Measurements from ENCODE around the gene GPHA2.

DNA sequence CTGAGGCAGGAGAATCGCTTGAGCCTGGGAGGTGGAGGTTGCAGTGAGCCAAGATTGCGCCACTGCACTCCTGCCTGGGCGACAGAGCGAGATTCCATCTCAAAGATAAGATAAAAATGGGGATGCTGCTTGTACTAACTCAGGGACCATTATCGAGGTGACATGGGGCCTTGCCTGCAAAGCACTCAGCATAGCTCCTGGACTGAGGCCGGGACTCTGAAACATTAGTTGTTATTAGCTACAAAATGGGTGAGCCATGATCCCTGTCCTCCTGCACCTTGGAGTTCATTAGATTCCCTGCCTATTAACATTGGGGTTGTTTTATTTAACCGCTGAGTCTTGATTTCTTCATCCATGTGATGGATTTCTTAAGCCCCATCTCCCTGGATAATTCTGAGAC lies 6.1 kb downstream of the GPHA2 start:
- TF ChIP-seq, protein P1, sequence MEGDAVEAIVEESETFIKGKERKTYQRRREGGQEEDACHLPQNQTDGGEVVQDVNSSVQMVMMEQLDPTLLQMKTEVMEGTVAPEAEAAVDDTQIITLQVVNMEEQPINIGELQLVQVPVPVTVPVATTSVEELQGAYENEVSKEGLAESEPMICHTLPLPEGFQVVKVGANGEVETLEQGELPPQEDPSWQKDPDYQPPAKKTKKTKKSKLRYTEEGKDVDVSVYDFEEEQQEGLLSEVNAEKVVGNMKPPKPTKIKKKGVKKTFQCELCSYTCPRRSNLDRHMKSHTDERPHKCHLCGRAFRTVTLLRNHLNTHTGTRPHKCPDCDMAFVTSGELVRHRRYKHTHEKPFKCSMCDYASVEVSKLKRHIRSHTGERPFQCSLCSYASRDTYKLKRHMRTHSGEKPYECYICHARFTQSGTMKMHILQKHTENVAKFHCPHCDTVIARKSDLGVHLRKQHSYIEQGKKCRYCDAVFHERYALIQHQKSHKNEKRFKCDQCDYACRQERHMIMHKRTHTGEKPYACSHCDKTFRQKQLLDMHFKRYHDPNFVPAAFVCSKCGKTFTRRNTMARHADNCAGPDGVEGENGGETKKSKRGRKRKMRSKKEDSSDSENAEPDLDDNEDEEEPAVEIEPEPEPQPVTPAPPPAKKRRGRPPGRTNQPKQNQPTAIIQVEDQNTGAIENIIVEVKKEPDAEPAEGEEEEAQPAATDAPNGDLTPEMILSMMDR (IDR thresholded peaks at IDR 0.05), result no peak
- no peak for TF ChIP-seq POLR2A (IDR thresholded peaks at IDR 0.05)
